HG02623 (cell line): Measurements from ENCODE around the gene PBXIP1.
"Not testable (repeated sequence)": the region's sequence is repeated elsewhere in the genome, so short reads cannot be mapped to it uniquely, and the experiment has no call there.

ENCODE experiments used
- ATAC-seq: cut with Tn5 transposase; IDR thresholded peaks from one replicate; pipeline ENCODE4 v1.9.1; 2021; ENCODE audit warnings: moderate library complexity; ENCODE audit not compliant: unreplicated experiment

The PBXIP1 gene

GRCh38 chr1:154955718-154956543 is at the start of gene PBXIP1:
PBXIP1 (minus strand) TSS chr1:154956099; CDS start chr1:154953721, 2,378 bp downstream.
- peak; percentile 71 for ATAC-seq

- ATAC-seq, result no peak
Observed at GRCh38 chr1:155005076-155006011, 49.4 kb upstream of the PBXIP1 start.

GRCh38 chr1:155004352-155005075 is 48.6 kb upstream of the PBXIP1 start:
- ATAC-seq, result no peak

GRCh38 chr1:155003766-155004351 is 48.0 kb upstream of the PBXIP1 start:
- ATAC-seq, result no peak

GRCh38 chr1:155003227-155003765 is 47.4 kb upstream of the PBXIP1 start:
- ATAC-seq, result no peak

GRCh38 chr1:155002464-155003226 is 46.7 kb upstream of the PBXIP1 start, which contains the start of gene ZBTB7B:
ZBTB7B (plus strand) TSS chr1:155002802; CDS start chr1:155014661, 11,859 bp downstream.
- no peak for ATAC-seq

GRCh38 chr1:155001675-155002463 is 46.0 kb upstream of the PBXIP1 start:
- peak; percentile 46 for ATAC-seq

- ATAC-seq, result no peak
Observed at GRCh38 chr1:155001425-155001674, 45.5 kb upstream of the PBXIP1 start.

- ATAC-seq, result peak; percentile 34
Observed at GRCh38 chr1:155000726-155001424, 45.0 kb upstream of the PBXIP1 start.

- ATAC-seq, result no peak
Observed at GRCh38 chr1:155000411-155000725, 44.5 kb upstream of the PBXIP1 start.

GRCh38 chr1:154999571-155000410 is 43.9 kb upstream of the PBXIP1 start:
- ATAC-seq, result no peak

- no peak for ATAC-seq
Observed at GRCh38 chr1:154998818-154999570, 43.1 kb upstream of the PBXIP1 start.

- no peak for ATAC-seq
Observed at GRCh38 chr1:154998201-154998780, 42.4 kb upstream of the PBXIP1 start.

- no peak for ATAC-seq
Observed at GRCh38 chr1:154996966-154997701, 41.2 kb upstream of the PBXIP1 start.

- ATAC-seq, result not testable (repeated sequence)
Observed at GRCh38 chr1:154995301-154995983, 39.5 kb upstream of the PBXIP1 start.
